Liver (tissue), 9 donors: ENCODE data around the gene HDC. TPM values are rescaled to one million over a fixed set of nuclear protein-coding genes. Genes with fewer than 3 reads are reported as not detected.

ENCODE experiments used
- DNase-seq: peaks from one replicate; pipeline ENCODE4 v3.0.0-alpha.2; 2017; ENCODE audit warnings: low spot score
- H3K27ac ChIP-seq, 2 donors: one replicate each; pipeline ENCODE4 v1.7.0; 2013; ENCODE audit warnings: inconsistent platforms in 2 of 2, low read length in 2 of 2, control low read depth in 1 of 2, low read depth in 1 of 2, mild to moderate bottlenecking in 1 of 2
- H3K27me3 ChIP-seq, 4 donors: one replicate each; pipeline versions ENCODE4 v1.6.1 to v1.7.0; 2013; ENCODE audit warnings: low read length in 3 of 4, inconsistent platforms in 1 of 4, mild to moderate bottlenecking in 1 of 4, moderate library complexity in 1 of 4; ENCODE audit not compliant: control insufficient read depth in 4 of 4, insufficient read depth in 4 of 4
- H3K36me3 ChIP-seq, 4 donors: one replicate each; pipeline versions ENCODE4 v1.6.1 to v1.7.0; 2013; ENCODE audit warnings: low read length in 3 of 4, mild to moderate bottlenecking in 3 of 4, low read depth in 1 of 4, moderate library complexity in 1 of 4; ENCODE audit not compliant: control insufficient read depth in 4 of 4, insufficient read depth in 3 of 4
- H3K4me1 ChIP-seq, 4 donors: one replicate each; pipeline versions ENCODE4 v1.6.1 to v1.7.0; 2013; ENCODE audit warnings: low read length in 3 of 4, mild to moderate bottlenecking in 3 of 4, moderate library complexity in 1 of 4; ENCODE audit not compliant: control insufficient read depth in 4 of 4, insufficient read depth in 4 of 4
- H3K4me3 ChIP-seq, 3 donors: one replicate each; pipeline versions ENCODE4 v1.6.1 to v1.7.0; 2013; ENCODE audit warnings: low read length in 3 of 3, control low read depth in 1 of 3, low read depth in 1 of 3, mild to moderate bottlenecking in 1 of 3
- H3K9ac ChIP-seq, 2 donors: one replicate each; pipeline ENCODE4 v1.7.0; 2013; ENCODE audit warnings: low read length in 2 of 2, mild to moderate bottlenecking in 2 of 2, moderate library complexity in 2 of 2, control low read depth in 1 of 2, low read depth in 1 of 2
- H3K9me3 ChIP-seq, 4 donors: one replicate each; pipeline versions ENCODE4 v1.6.1 to v1.7.0; 2013; ENCODE audit warnings: low read length in 3 of 4; ENCODE audit not compliant: control insufficient read depth in 4 of 4
- EGR1 ChIP-seq, 2 donors: IDR thresholded peaks; 2 replicates each; pipeline ENCODE4 v1.6.1; 2016 to 2018; ENCODE audit warnings: antibody characterized with exemption in 2 of 2, low read depth in 2 of 2
- FOXA1 ChIP-seq: IDR thresholded peaks from 2 replicates; pipeline ENCODE4 v1.6.1; 2016; ENCODE audit warnings: antibody characterized with exemption
- FOXA2 ChIP-seq: IDR thresholded peaks from 2 replicates; pipeline ENCODE4 v1.6.1; 2016; ENCODE audit warnings: antibody characterized with exemption
- GABPA ChIP-seq, 2 donors: IDR thresholded peaks in 1 of 2; conservative IDR thresholded peaks in 1 of 2; 2 replicates each; pipeline ENCODE4 v1.6.1; 2016; ENCODE audit warnings: antibody characterized with exemption in 2 of 2, mild to moderate bottlenecking in 1 of 2, moderate library complexity in 1 of 2
- HNF4G ChIP-seq: IDR thresholded peaks from 2 replicates; pipeline ENCODE4 v1.6.1; 2016; ENCODE audit warnings: antibody characterized with exemption
- JUND ChIP-seq, 2 donors: IDR thresholded peaks; 2 replicates each; pipeline ENCODE4 v1.6.1; 2016; ENCODE audit warnings: antibody characterized with exemption in 2 of 2
- MAX ChIP-seq: IDR thresholded peaks from 2 replicates; pipeline ENCODE4 v1.6.1; 2016; ENCODE audit warnings: antibody characterized with exemption
- RAD21 ChIP-seq, 2 donors: IDR thresholded peaks; 2 replicates each; pipeline ENCODE4 v1.6.1; 2016; ENCODE audit warnings: antibody characterized with exemption in 2 of 2, mild to moderate bottlenecking in 2 of 2
- TAF1 ChIP-seq: conservative IDR thresholded peaks from 2 replicates; pipeline ENCODE4 v1.6.1; 2016; ENCODE audit warnings: antibody characterized with exemption, mild to moderate bottlenecking
- YY1 ChIP-seq: IDR thresholded peaks from 2 replicates; pipeline ENCODE4 v1.6.1; 2016; ENCODE audit warnings: antibody characterized with exemption, mild to moderate bottlenecking
- ZBTB33 ChIP-seq: IDR thresholded peaks from 2 replicates; pipeline ENCODE4 v1.6.1; 2016; ENCODE audit warnings: antibody characterized with exemption
- WGBS: extraction: QIAGEN DNeasy Blood & Tissue Kit; methylation state at CpG from one replicate; pipeline ENCODE4 v1.1.7; 2013; 5-methylcytosine and 5-hydroxymethylcytosine counted together
- polyA plus RNA-seq, 2 donors: library from polyadenylated mRNA; stranded (reverse) in 1 of 2; unstranded in 1 of 2; fragments of 200-250 nt in 1 of 2; fragments of >200 nt in 1 of 2; fragmentation: Nextera tagmentation in 1 of 2; extraction: Ambion mirVana in 1 of 2; gene quantifications; one replicate each; pipeline versions ENCODE4 v1.2.1 to v1.2.3, GENCODE V29; 2013 to 2015
- total RNA-seq, 2 donors: library from RNA; depleted of rRNA; stranded (reverse); fragments of >200 nt; gene quantifications; one replicate each; pipeline ENCODE4 v1.2.3, GENCODE V29; 2014
- TF ChIP-seq, protein P1 (sequence below): IDR thresholded peaks from 2 replicates; pipeline ENCODE4 v1.6.1; 2016; ENCODE audit warnings: antibody characterized with exemption, mild to moderate bottlenecking
- TF ChIP-seq, protein P2 (sequence below): fragments of 150-350 bp; IDR thresholded peaks from 2 replicates; pipeline ENCODE4 v1.5.1; 2017; ENCODE audit warnings: improper control_type of control experiment, low read depth, low read length; ENCODE audit not compliant: missing input control
- donor health status: healthy.
- donor health status: healthy.
- donor health status: healthy.
- donor health status: healthy.
- donor health status: healthy.

The HDC gene
- total RNA-seq: 1 to 10 TPM in 1 of 2 donors, under 1 TPM in 1; 0.42 to 3.0 TPM
- polyA plus RNA-seq: 1 to 10 TPM in 1 of 2 donors, under 1 TPM in 1; 0.07 to 1.1 TPM

- Histone ChIP-seq H3K4me1 (no peaks in the 10 kb centered on the region), H3K36me3 (no peaks in the 10 kb centered on the region), H3K27me3 (no peaks in the 10 kb centered on the region), H3K9ac (no peak within 1 kb of the TSS), H3K9me3 (no peaks in the 10 kb centered on the region), H3K4me3 (no peak within 1 kb of the TSS), H3K27ac (no peak within 1 kb of the TSS)
- no peak for DNase-seq
- 93% methylated on average over 9 of the region's 9 CpGs for WGBS
- TF ChIP-seq MAX: no peak
- TF ChIP-seq RAD21 (IDR thresholded peaks at IDR 0.05): no peak
Observed at GRCh38 chr15:50265620-50266019, at the start of gene HDC. TSS of gene HDC (minus strand) at chr15:50265726. CDS start at chr15:50265623, 103 bp downstream.

- TF ChIP-seq FOXA2 (no peak), GABPA (IDR thresholded peaks at IDR 0.05 in 1 of 2, conservative IDR thresholded peaks at IDR 0.05 in 1 of 2) (no peak)
- TF ChIP-seq, protein P1, sequence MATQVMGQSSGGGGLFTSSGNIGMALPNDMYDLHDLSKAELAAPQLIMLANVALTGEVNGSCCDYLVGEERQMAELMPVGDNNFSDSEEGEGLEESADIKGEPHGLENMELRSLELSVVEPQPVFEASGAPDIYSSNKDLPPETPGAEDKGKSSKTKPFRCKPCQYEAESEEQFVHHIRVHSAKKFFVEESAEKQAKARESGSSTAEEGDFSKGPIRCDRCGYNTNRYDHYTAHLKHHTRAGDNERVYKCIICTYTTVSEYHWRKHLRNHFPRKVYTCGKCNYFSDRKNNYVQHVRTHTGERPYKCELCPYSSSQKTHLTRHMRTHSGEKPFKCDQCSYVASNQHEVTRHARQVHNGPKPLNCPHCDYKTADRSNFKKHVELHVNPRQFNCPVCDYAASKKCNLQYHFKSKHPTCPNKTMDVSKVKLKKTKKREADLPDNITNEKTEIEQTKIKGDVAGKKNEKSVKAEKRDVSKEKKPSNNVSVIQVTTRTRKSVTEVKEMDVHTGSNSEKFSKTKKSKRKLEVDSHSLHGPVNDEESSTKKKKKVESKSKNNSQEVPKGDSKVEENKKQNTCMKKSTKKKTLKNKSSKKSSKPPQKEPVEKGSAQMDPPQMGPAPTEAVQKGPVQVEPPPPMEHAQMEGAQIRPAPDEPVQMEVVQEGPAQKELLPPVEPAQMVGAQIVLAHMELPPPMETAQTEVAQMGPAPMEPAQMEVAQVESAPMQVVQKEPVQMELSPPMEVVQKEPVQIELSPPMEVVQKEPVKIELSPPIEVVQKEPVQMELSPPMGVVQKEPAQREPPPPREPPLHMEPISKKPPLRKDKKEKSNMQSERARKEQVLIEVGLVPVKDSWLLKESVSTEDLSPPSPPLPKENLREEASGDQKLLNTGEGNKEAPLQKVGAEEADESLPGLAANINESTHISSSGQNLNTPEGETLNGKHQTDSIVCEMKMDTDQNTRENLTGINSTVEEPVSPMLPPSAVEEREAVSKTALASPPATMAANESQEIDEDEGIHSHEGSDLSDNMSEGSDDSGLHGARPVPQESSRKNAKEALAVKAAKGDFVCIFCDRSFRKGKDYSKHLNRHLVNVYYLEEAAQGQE: no peak
- TF ChIP-seq, protein P2, sequence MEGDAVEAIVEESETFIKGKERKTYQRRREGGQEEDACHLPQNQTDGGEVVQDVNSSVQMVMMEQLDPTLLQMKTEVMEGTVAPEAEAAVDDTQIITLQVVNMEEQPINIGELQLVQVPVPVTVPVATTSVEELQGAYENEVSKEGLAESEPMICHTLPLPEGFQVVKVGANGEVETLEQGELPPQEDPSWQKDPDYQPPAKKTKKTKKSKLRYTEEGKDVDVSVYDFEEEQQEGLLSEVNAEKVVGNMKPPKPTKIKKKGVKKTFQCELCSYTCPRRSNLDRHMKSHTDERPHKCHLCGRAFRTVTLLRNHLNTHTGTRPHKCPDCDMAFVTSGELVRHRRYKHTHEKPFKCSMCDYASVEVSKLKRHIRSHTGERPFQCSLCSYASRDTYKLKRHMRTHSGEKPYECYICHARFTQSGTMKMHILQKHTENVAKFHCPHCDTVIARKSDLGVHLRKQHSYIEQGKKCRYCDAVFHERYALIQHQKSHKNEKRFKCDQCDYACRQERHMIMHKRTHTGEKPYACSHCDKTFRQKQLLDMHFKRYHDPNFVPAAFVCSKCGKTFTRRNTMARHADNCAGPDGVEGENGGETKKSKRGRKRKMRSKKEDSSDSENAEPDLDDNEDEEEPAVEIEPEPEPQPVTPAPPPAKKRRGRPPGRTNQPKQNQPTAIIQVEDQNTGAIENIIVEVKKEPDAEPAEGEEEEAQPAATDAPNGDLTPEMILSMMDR: no peak
- Histone ChIP-seq H3K9ac (no peak overlapping the region), H3K4me3 (no peak overlapping the region), H3K36me3 (peaks cover 0 to 6% (median under 1%) of the 10 kb centered on the region in 4 donors), H3K27me3 (no peaks in the 10 kb centered on the region), H3K4me1 (peaks cover 0 to 7% (median 4%) of the 10 kb centered on the region in 4 donors), H3K27ac (no peak overlapping the region), H3K9me3 (no peaks in the 10 kb centered on the region)
- DNase-seq: no peak
- 92% methylated on average over 2 of the region's 2 CpGs for WGBS
Observed at GRCh38 chr15:50312636-50313035, 47.1 kb upstream of the HDC start.

DNA sequence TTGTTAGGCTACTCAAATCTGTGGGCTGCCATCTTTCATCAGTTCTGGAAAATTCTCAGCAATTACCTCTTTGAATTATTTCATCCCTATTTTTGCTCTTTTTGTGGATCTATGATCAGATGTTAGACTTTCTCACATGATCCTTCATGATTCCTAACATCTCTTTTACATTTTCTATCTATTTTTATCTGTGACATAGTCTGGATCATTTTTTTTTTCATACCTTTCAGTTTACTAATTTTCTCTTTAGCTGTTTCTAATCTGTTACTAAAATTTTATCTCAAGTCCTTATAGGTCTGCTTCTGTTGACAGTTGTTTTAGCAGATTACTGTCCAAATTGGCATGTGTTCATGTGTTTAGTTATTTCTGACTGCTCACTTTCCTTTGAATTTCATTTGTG, 42.3 kb upstream of the HDC start:
- no peak overlapping the region for H3K27ac ChIP-seq
- H3K36me3 ChIP-seq: peaks cover 0 to 9% (median 4%) of the 10 kb centered on the region in 4 donors
- TF ChIP-seq GABPA (IDR thresholded peaks at IDR 0.05 in 1 of 2, conservative IDR thresholded peaks at IDR 0.05 in 1 of 2): no peak
- no peak for TF ChIP-seq JUND (IDR thresholded peaks at IDR 0.05)
- TF ChIP-seq RAD21 (IDR thresholded peaks at IDR 0.05): no peak
- TF ChIP-seq TAF1: no peak
- no peak for TF ChIP-seq YY1
- TF ChIP-seq, protein P2: no peak
- TF ChIP-seq ZBTB33: no peak
- no peak for TF ChIP-seq MAX
- no peak for TF ChIP-seq HNF4G
- TF ChIP-seq FOXA1: no peak
- no peak for TF ChIP-seq EGR1 (IDR thresholded peaks at IDR 0.05; ENCODE audit: low read depth in 2 of 2)
- H3K9ac ChIP-seq: no peak overlapping the region
- H3K27me3 ChIP-seq: no peaks in the 10 kb centered on the region
- DNase-seq: no peak
- H3K9me3 ChIP-seq: no peaks in the 10 kb centered on the region
- no peak overlapping the region for H3K4me3 ChIP-seq
- H3K4me1 ChIP-seq: peaks cover 0 to 3% (median 0%) of the 10 kb centered on the region in 4 donors
